WERI-Rb-1 (cell line): ENCODE data around the gene CDK2.

Experiments
- DNase-seq: peaks from one replicate; pipeline ENCODE4 v3.0.0-alpha.2; 2020
- H3K27ac ChIP-seq: fragments of 250-450 bp; sonication (Bioruptor Pico); 2 replicates; pipeline ENCODE4 v1.5.1; 2020; ENCODE audit warnings: mild to moderate bottlenecking, moderate library complexity
- H3K27me3 ChIP-seq: fragments of 250-450 bp; sonication (Bioruptor Pico); 2 replicates; pipeline ENCODE4 v1.5.1; 2021; ENCODE audit warnings: mild to moderate bottlenecking, low read depth, moderate library complexity; ENCODE audit not compliant: insufficient read depth, severe bottlenecking
- H3K36me3 ChIP-seq: fragments of 250-450 bp; sonication (Bioruptor Pico); 2 replicates; pipeline ENCODE4 v1.5.1; 2020; ENCODE audit warnings: mild to moderate bottlenecking, moderate library complexity
- H3K4me3 ChIP-seq: 2 replicates; pipeline ENCODE4 v1.5.1; 2011; ENCODE audit warnings: low read depth, mild to moderate bottlenecking, control low read depth, low read length
- H3K9me3 ChIP-seq: fragments of 250-450 bp; sonication (Bioruptor Pico); 2 replicates; pipeline ENCODE4 v1.5.1; 2021; ENCODE audit warnings: mild to moderate bottlenecking, moderate library complexity; ENCODE audit not compliant: severe bottlenecking
- CTCF ChIP-seq: IDR thresholded peaks from 2 replicates; pipeline ENCODE4 v1.5.1; 2011; ENCODE audit warnings: low read depth, mild to moderate bottlenecking, control low read depth, inconsistent platforms, low read length

Gene CDK2

GRCh38 chr12:55942577-55943136 is 24.0 kb upstream of the CDK2 start:
- Histone ChIP-seq H3K27me3 (no peaks in the 10 kb centered on the region), H3K36me3 (no peaks in the 10 kb centered on the region), H3K27ac (no peak overlapping the region), H3K4me3 (no peak overlapping the region), H3K9me3 (no peaks in the 10 kb centered on the region)
- no peak for TF ChIP-seq CTCF
- no peak for DNase-seq

GRCh38 chr12:55946553-55946952 is 20.1 kb upstream of the CDK2 start:
- H3K9me3 ChIP-seq: no peaks in the 10 kb centered on the region
- no peaks in the 10 kb centered on the region for H3K36me3 ChIP-seq
- no peak overlapping the region for H3K27ac ChIP-seq
- DNase-seq: no peak
- no peaks in the 10 kb centered on the region for H3K27me3 ChIP-seq
- no peak for TF ChIP-seq CTCF
- H3K4me3 ChIP-seq: no peak overlapping the region

GRCh38 chr12:55955344-55955743 is 11.3 kb upstream of the CDK2 start:
- H3K4me3 ChIP-seq: no peak overlapping the region
- no peaks in the 10 kb centered on the region for H3K36me3 ChIP-seq
- no peak overlapping the region for H3K27ac ChIP-seq
- DNase-seq: no peak
- no peaks in the 10 kb centered on the region for H3K9me3 ChIP-seq
- no peaks in the 10 kb centered on the region for H3K27me3 ChIP-seq
- TF ChIP-seq CTCF: no peak

GRCh38 chr12:55955800-55956508 is 10.7 kb upstream of the CDK2 start:
- no peaks in the 10 kb centered on the region for H3K9me3 ChIP-seq
- H3K27me3 ChIP-seq: no peaks in the 10 kb centered on the region
- H3K4me3 ChIP-seq: no peak overlapping the region
- peak; percentile 72 for DNase-seq
- peak; percentile 63 for TF ChIP-seq CTCF
- no peak overlapping the region for H3K27ac ChIP-seq
- H3K36me3 ChIP-seq: no peaks in the 10 kb centered on the region

GRCh38 chr12:55957106-55957859 is 9.3 kb upstream of the CDK2 start:
- TF ChIP-seq CTCF: no peak
- no peak for DNase-seq
- no peak overlapping the region for H3K27ac ChIP-seq
- no peaks in the 10 kb centered on the region for H3K36me3 ChIP-seq
- no peak overlapping the region for H3K4me3 ChIP-seq
- no peaks in the 10 kb centered on the region for H3K27me3 ChIP-seq
- H3K9me3 ChIP-seq: no peaks in the 10 kb centered on the region
